SK-N-DZ (cell line): ENCODE results near the gene SDR42E1.

Source experiments
- DNase-seq: peaks from one replicate; pipeline ENCODE4 v3.0.0-alpha.2; 2015; ENCODE audit warnings: low spot score

Gene SDR42E1

GRCh38 chr16:81940781-81941560, 70.3 kb downstream of the SDR42E1 start:
- DNase-seq = peak; percentile 28

DNA sequence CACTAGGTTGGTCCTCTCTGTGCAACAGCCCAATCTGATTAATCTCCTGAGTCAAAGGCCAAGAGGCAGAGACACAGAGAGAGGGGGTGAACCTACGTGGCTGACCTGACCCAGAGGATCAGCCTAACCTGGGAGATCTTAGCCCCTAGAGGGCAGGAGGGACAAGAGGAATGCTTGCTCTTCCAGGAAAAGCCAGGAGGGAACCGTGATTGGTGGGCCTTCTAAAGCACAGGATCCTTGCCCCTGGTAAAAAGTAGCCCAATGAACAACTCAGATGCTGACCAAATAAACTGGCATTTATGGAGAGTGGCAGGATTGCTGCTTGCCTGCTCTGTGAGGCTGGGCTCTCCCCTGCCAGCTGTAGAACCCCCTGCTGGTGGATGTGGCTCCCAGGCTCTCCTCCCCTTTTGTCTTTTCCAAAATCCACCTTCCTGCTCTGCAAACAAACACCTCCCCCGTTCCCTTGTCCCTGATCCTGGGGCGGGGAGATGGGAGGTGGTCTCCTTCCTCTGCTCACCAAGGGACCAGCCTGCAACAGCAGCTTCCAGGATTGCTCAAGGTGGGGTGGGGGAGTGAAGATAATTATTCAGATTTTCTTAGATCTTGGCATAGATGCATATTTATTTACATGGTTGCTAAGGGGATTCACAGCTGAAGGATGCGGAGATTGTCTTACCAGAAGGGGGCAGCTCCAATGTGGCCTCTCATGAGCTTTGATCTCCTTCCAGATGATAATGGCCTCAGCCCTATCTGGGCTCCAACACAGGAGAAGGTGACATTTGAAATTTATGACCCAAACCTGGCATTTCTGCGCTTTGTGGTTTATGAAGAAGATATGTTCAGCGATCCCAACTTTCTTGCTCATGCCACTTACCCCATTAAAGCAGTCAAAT, 71.9 kb downstream of the SDR42E1 start:
- DNase-seq = no peak
